ENCODE measurements around the gene CCNE1.
A peak's percentile ranks its signal among the peaks of the same experiment; 100 is the strongest.
"Not testable (repeated sequence)": the region's sequence is repeated elsewhere in the genome, so short reads cannot be mapped to it uniquely, and the experiment has no call there.

The CCNE1 gene

DNA sequence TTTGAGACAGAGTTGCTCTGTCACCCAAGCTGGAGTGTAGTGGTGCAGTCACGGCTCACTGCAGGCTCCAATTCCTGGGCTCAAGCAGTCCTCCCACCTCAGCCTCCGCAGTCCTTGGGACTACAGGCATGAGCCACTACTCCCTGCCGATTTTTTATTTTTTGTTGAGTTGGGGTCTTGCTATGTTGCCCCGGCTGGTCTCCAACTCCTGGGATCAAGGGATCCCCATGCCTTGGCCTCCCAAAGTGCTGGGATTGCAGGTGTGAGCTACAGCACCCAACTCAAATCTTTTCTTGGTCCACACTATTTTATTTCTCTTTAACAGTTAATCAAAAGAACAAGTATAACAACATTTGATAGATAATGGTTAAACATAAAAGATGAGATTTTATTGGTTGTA, 7.5 kb downstream of the CCNE1 start:
- DNase-seq, result no peak

DNA sequence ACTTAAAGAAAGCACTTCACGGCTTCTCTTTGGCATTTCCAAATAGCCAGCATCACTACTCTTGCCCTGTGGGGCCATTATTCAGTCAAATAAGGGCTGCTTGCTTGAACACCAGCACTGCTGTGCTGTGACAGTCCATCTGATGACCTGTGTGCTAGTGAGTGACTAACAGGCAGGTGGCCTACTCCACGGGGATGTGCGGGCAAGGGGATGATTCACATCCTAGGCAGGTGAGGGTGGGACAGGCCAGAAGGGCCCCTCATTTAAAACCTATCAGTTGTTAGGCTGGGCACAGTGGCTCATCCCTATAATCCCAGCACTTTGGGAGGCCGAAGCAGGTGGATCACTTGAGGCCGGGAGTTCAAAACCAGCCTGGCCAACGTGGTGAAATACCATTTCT, 8.2 kb downstream of the CCNE1 start:
- no peak for DNase-seq

DNA sequence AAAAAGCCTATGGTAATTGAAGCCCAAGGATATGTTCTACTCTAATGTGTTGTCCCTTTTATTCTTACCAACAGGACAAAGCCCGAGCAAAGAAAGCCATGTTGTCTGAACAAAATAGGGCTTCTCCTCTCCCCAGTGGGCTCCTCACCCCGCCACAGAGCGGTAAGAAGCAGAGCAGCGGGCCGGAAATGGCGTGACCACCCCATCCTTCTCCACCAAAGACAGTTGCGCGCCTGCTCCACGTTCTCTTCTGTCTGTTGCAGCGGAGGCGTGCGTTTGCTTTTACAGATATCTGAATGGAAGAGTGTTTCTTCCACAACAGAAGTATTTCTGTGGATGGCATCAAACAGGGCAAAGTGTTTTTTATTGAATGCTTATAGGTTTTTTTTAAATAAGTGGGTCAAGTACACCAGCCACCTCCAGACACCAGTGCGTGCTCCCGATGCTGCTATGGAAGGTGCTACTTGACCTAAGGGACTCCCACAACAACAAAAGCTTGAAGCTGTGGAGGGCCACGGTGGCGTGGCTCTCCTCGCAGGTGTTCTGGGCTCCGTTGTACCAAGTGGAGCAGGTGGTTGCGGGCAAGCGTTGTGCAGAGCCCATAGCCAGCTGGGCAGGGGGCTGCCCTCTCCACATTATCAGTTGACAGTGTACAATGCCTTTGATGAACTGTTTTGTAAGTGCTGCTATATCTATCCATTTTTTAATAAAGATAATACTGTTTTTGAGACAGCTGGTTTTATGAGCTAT, 12.0 kb downstream of the CCNE1 start:
- DNase-seq, result no peak

- not testable (repeated sequence) for DNase-seq
These were observed 13.5 kb downstream of the CCNE1 start for GRCh38 chr19:29825263-29825662.

DNA sequence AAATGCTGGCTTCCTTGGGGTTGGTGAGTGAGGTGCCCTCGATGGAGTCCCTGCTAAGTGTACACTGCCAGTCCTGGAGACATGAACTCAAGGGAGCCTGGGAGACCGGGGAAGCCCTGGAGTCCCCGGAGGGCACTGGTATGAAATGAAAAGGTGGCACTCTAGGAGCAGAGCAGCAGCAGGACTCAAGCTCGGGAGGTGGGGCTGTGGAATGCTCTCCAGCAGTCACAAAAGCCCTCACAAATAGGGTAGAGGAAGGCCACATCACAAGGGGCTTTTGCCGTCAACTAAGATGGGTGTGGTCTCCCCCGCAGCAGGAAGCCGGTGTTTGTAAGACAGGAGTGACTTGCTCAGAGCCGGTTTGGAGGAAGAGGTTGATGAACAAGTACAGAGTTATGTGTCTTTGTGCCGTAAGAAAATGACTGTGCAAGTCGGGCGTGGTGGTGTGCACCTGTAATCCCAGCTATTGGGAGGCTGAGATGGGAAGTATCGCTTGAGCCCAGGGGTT, 19.3 kb downstream of the CCNE1 start:
- DNase-seq, result no peak

- DNase-seq, result no peak
These were observed 19.9 kb downstream of the CCNE1 start for GRCh38 chr19:29831686-29832085.

DNA sequence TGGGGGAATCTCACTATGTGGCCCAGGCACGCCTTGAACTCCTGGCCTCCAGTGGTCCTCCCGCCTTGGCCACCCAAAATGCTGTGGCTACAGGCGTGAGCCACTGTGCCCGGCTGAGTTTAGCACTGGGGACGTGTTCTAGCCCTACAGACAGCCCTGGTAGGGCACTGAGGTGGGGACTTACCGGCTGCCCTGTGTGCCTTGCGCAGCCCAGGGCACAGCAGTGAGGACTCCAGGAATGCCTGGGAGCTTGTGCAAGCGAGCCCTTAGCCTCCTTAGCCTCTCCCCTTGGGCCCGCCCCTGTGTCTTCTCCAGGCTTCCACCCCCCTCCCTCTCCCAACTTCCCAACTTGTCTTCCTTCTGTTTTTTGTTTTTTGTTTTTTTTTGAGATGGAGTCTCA, 21.0 kb downstream of the CCNE1 start:
- no peak for DNase-seq

DNA sequence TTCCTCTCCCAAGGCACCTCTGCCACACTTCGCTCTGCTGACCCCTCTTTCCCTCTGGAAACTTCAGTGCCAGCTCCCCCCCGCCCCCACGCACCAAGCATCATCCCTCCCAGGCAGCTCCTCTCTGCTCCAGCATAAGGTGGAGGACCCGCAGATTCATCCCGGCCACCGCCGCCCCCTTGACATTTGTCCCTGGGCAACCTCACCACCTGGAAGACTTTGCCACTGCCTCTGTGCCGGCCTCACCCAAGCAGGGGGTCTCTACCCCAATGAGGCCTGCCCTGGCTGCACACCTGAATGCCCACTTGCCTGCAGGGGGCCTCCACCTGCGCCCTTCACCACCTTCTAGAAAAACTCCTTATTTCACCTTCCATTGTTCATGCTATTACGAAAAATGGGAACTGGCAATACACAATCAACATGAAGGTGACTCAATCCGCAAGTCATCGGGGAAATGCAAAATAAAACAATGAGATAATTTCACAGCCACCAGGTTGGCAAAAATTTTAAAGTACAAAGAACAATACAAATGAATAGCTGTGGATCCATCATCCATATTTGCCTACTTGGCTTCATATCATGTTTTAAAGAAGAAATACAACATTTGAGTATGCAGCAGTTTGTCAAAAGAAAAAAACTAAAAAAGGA, 21.9 kb downstream of the CCNE1 start:
- DNase-seq, result no peak

DNA sequence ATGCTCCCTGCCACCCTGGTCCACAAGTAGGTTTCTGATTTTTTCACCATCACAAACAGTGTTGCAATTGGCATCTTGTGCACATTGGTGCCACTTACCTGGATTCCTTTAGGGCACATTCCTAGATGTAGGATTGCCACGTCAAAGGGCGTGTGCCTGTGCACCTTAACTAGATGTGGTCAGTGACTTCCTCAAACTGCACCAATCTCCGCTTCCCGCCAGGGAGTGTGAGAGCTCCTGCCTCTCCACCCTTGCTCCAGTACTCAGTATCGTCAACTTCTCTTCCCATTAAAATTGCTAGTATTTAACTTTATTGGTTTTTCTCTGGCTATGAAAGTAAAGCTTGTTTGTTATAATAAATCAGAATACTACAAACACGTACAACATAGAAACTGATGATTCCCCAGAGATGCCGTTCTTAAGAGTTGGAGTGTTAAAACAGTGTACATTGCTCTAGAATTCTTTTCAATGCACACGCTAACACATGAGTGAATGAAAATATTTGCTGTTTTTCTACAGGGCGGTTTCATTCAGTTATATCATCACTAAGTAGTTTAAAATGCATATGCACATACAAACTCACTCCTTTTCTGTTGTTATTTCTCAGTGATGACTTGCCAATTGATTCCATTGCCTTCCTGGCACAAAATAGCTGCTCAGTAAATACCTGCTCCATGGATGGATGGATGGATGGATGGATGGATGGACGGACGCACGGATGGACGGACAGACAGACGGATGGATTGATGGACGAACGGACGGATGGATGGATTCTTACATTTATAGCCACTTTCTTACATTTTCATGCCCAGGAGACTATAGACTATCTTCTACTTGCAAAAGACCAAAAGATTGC, 23.4 kb downstream of the CCNE1 start:
- DNase-seq, result no peak

DNA sequence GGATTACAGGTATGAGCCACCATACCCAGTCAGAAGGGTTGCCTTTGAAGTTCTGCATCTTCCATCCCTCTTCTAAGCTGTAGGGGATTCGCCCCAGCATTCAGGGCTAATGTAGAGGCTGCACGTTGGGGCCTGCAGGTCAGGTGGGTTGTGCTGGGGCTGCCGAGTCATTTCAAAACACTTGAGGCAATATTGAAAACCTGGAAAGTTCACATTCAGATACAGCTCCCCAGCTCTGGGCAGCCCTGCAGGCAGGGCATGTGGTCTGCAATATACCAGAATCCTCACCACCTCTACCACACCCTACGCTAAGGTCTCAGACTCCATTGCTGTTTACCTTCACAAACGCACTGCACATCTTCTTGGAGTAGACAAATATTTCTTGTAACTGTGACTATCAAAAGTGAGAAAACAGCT, 24.6 kb downstream of the CCNE1 start:
- DNase-seq, result no peak

GRCh38 chr19:29837448-29837981, 25.7 kb downstream of the CCNE1 start:
- no peak for DNase-seq

GRCh38 chr19:29837996-29838395, 26.2 kb downstream of the CCNE1 start:
- DNase-seq, result no peak

GRCh38 chr19:29840066-29840950, 28.5 kb downstream of the CCNE1 start:
- no peak for DNase-seq

GRCh38 chr19:29841209-29841558, 29.4 kb downstream of the CCNE1 start:
- peak; percentile 2 for DNase-seq

GRCh38 chr19:29841559-29842367, 30.0 kb downstream of the CCNE1 start:
- peak; percentile 45 for DNase-seq

- no peak for DNase-seq
These were observed 30.8 kb downstream of the CCNE1 start for GRCh38 chr19:29842471-29843179.

- DNase-seq, result no peak
These were observed 31.6 kb downstream of the CCNE1 start for GRCh38 chr19:29843180-29844051.

DNA sequence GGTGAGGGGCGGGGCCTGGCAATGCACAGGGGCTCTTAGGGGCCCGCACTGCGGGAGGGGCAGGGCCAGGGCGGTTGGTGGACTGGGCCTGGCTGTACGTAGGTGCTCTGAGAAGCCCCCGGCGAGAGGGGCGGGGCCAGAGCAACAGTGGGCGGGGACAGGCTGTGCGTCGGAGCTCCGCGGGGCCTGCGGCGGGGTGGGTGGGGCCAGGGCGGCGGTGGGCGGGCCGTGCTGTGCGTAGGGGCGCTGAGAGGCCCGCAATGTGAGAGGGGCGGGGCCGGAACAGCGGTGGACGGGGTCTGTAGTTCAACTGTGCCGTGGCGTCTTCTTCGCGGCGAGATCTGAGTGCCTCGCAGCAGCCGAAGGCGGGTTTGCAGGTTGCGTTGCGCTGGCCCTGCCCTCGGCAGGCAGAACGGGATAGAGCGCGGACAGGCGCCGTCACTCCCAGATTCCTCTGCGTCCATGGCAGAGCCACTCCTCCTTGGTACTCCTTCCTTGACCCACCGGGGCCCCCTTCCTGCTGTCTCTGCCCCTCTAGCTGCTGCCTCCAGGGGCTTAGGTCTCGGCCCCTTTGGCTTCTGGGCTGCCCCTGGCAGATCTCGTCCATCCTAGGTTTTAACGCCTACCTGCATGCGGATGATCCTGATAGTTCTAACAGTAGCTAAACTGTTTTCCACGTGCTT, 33.2 kb downstream of the CCNE1 start:
- peak; percentile 82 for DNase-seq

DNA sequence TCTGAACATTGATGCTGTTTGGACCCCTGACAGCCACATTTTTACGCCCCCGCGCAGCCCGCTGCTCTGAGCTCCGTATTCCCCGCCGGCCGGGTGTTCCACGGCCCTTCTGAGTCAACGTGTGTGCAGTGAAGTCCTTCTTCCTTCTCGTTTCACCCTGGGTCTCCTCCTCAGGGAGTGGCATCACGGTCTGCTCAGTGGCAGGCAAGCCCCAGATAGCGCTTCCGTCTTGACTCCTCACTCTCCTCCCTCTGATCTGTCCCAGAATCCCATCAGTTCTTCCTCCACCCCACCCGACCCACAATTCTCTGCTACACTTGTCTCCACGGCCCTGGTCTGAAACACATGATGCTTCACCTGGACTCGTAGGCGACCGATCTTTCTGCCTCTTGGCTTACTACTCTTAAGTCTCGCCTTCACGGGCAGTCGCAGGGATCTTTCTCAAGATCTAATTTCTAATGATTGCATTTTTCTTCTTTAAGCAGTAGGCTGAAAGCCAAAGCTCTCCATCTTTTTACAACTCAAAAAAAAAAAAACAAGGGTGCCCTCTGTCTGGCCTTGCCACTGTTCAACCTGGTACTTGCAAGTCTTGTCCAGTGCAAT, 33.9 kb downstream of the CCNE1 start:
- peak; percentile 27 for DNase-seq
